OCI-LY3 (cell line): ENCODE data around the gene NIFK.

Experiments
- H2AFZ ChIP-seq: fragments of 200-600, 300-600 bp; shearing (Covaris generic); 2 replicates; pipeline ENCODE4 v1.6.0; 2014; ENCODE audit warnings: antibody characterized with exemption, low read depth, low read length
- H3K27ac ChIP-seq: fragments of 200-600, 300-600 bp; sonication (generic); 2 replicates; pipeline ENCODE4 v1.5.1; 2014; ENCODE audit warnings: mild to moderate bottlenecking, low read length, moderate library complexity, mixed read lengths
- H3K27me3 ChIP-seq: fragments of 200-600, 300-600 bp; sonication (generic); 2 replicates; pipeline ENCODE4 v1.6.1; 2014; ENCODE audit warnings: low read depth, low read length, mixed read lengths
- H3K36me3 ChIP-seq: fragments of 200-600, 300-600 bp; sonication (generic); replicated peaks from 2 replicates; pipeline ENCODE3; 2014; ENCODE audit warnings: low read depth, low read length, mixed read lengths
- H3K4me1 ChIP-seq: fragments of 300-600, 200-600 bp; sonication (generic); 2 replicates; pipeline ENCODE4 v1.6.1; 2014; ENCODE audit warnings: low read length, mixed read lengths
- H3K4me2 ChIP-seq: fragments of 200-600, 300-600 bp; sonication (generic); 2 replicates; pipeline ENCODE4 v1.6.1; 2014; ENCODE audit warnings: low read length, mixed read lengths
- H3K4me3 ChIP-seq: fragments of 300-600, 200-600 bp; sonication (generic); 2 replicates; pipeline ENCODE4 v1.5.1; 2014; ENCODE audit warnings: antibody characterized with exemption, mild to moderate bottlenecking, low read length, moderate library complexity
- H3K79me2 ChIP-seq: fragments of 300-600, 200-600 bp; shearing (Covaris generic); 2 replicates; pipeline ENCODE4 v1.6.1; 2014; ENCODE audit warnings: mild to moderate bottlenecking, low read length, mixed read lengths
- H3K9ac ChIP-seq: fragments of 300-600, 200-600 bp; shearing (Covaris generic); 2 replicates; pipeline ENCODE4 v1.6.0; 2014; ENCODE audit warnings: mild to moderate bottlenecking, low read length, moderate library complexity
- H3K9me3 ChIP-seq: fragments of 200-600, 300-600 bp; shearing (Covaris generic); 2 replicates; pipeline ENCODE4 v1.6.1; 2014; ENCODE audit warnings: low read length, mixed read lengths; ENCODE audit not compliant: insufficient read depth
- H4K20me1 ChIP-seq: fragments of 200-600, 300-600 bp; sonication (generic); 2 replicates; pipeline ENCODE4 v1.6.1; 2016; ENCODE audit warnings: low read length, mixed read lengths; ENCODE audit not compliant: insufficient read depth
- CTCF ChIP-seq: fragments of 200-600, 300-600 bp; sonication (generic); IDR thresholded peaks from 2 replicates; pipeline ENCODE4 v1.5.1; 2014; ENCODE audit warnings: antibody characterized with exemption, low read length, low read depth
- EZH2phosphoT487 ChIP-seq: fragments of 200-600 bp; shearing (Covaris generic); IDR thresholded peaks from 2 replicates; pipeline ENCODE4 v1.6.1; 2018; ENCODE audit warnings: antibody characterized with exemption, mixed run types, low read depth

NIFK gene

GRCh38 chr2:121710470-121711170 lies 26.1 kb downstream of the NIFK start:
- H2AFZ ChIP-seq = no peak overlapping the region
- no peaks in the 10 kb centered on the region for H3K9me3 ChIP-seq
- H3K27me3 ChIP-seq = peaks cover 10% of the 10 kb centered on the region
- H3K36me3 ChIP-seq = no peaks in the 10 kb centered on the region
- no peak overlapping the region for H3K4me2 ChIP-seq
- no peak overlapping the region for H3K27ac ChIP-seq
- no peak overlapping the region for H3K4me3 ChIP-seq
- H3K4me1 ChIP-seq = peaks cover 5% of the 10 kb centered on the region
- TF ChIP-seq EZH2phosphoT487 (no peak), CTCF (no peak)
- no peaks in the 10 kb centered on the region for H4K20me1 ChIP-seq
- no peaks in the 10 kb centered on the region for H3K79me2 ChIP-seq
- H3K9ac ChIP-seq = no peak overlapping the region

GRCh38 chr2:121709776-121710469 lies 26.8 kb downstream of the NIFK start:
- no peaks in the 10 kb centered on the region for H3K79me2 ChIP-seq
- H4K20me1 ChIP-seq = no peaks in the 10 kb centered on the region
- TF ChIP-seq EZH2phosphoT487 = no peak
- TF ChIP-seq CTCF = no peak
- no peak overlapping the region for H2AFZ ChIP-seq
- peaks cover 10% of the 10 kb centered on the region for H3K27me3 ChIP-seq
- no peak overlapping the region for H3K4me3 ChIP-seq
- no peak overlapping the region for H3K4me2 ChIP-seq
- H3K9me3 ChIP-seq = no peaks in the 10 kb centered on the region
- no peak overlapping the region for H3K27ac ChIP-seq
- peaks cover 5% of the 10 kb centered on the region for H3K4me1 ChIP-seq
- no peak overlapping the region for H3K9ac ChIP-seq
- H3K36me3 ChIP-seq = no peaks in the 10 kb centered on the region

GRCh38 chr2:121707920-121708361 lies 28.7 kb downstream of the NIFK start:
- Histone ChIP-seq H3K4me1 (peaks cover 5% of the 10 kb centered on the region), H3K27ac (no peak overlapping the region), H3K4me3 (no peak overlapping the region), H4K20me1 (no peaks in the 10 kb centered on the region), H3K36me3 (no peaks in the 10 kb centered on the region), H3K79me2 (no peaks in the 10 kb centered on the region), H2AFZ (no peak overlapping the region), H3K4me2 (no peak overlapping the region), H3K27me3 (peaks cover 10% of the 10 kb centered on the region), H3K9ac (no peak overlapping the region), H3K9me3 (no peaks in the 10 kb centered on the region)
- no peak for TF ChIP-seq EZH2phosphoT487

GRCh38 chr2:121707344-121707919 lies 29.2 kb downstream of the NIFK start:
- H2AFZ ChIP-seq = no peak overlapping the region
- H3K9ac ChIP-seq = no peak overlapping the region
- no peak overlapping the region for H3K27ac ChIP-seq

More at GRCh38 chr2:121707344-121707919, 29.2 kb downstream of the NIFK start:
- Histone ChIP-seq H3K36me3 (no peaks in the 10 kb centered on the region), H4K20me1 (no peaks in the 10 kb centered on the region), H3K79me2 (no peaks in the 10 kb centered on the region), H3K4me2 (no peak overlapping the region), H3K9me3 (no peaks in the 10 kb centered on the region), H3K4me3 (no peak overlapping the region), H3K27me3 (peaks cover 10% of the 10 kb centered on the region), H3K4me1 (peaks cover 5% of the 10 kb centered on the region)
- TF ChIP-seq CTCF = no peak
- TF ChIP-seq EZH2phosphoT487 = no peak
